ENCODE data around the gene RGS14.

- TF ChIP-seq CTCF (conservative IDR thresholded peaks at IDR 0.05; ENCODE audit: low read length) (no peak), EZH2phosphoT487 (IDR thresholded peaks at IDR 0.05; ENCODE audit: borderline replicate concordance) (no peak)
These were observed 4.6 kb upstream of the RGS14 start for GRCh38 chr5:177353093-177353492.
